MCF 10A (cell line): ENCODE results near the gene EPHB6. TPM values are rescaled to one million over a fixed set of nuclear protein-coding genes. Genes with fewer than 3 reads are reported as not detected.

Experiments used
- BruUV-seq: library from RNA; stranded (reverse); fragments of 400-500 nt; replicated peaks from 2 replicates; lab custom pipeline; 2021; lab: Mats Ljungman, UMichigan
- CTCF ChIA-PET: fragments of 300-600 bp; sonication (Branson Sonifier 250); formaldehyde crosslinking; extraction: SDS; loops from one replicate; lab custom pipeline; 2021; ENCODE audit warnings: antibody characterized with exemption, inconsistent platforms; lab: Yijun Ruan, JAX
- POLR2A ChIA-PET: fragments of 300-600, 350-650 bp; sonication (Branson Sonifier 250); formaldehyde crosslinking; extraction: SDS; loops from one replicate; lab custom pipeline; 2020; ENCODE audit warnings: antibody characterized with exemption, inconsistent platforms; lab: Yijun Ruan, JAX
- DNase-seq: peaks from one replicate; pipeline ENCODE4 v3.0.0-alpha.2; 2018; ENCODE audit not compliant: unreplicated experiment
- H3K27ac Mint-ChIP-seq: one replicate; pipeline ENCODE4 v1.8.0; 2022; ENCODE audit warnings: mild to moderate bottlenecking, low read depth, mixed read lengths; ENCODE audit not compliant: unreplicated experiment
- H3K27me3 Mint-ChIP-seq: one replicate; pipeline ENCODE4 v1.8.0; 2022; ENCODE audit warnings: mixed read lengths; ENCODE audit not compliant: insufficient read depth, unreplicated experiment
- H3K36me3 Mint-ChIP-seq: one replicate; pipeline ENCODE4 v1.8.0; 2022; ENCODE audit warnings: mild to moderate bottlenecking, moderate library complexity, mixed read lengths; ENCODE audit not compliant: insufficient read depth, unreplicated experiment
- H3K4me1 Mint-ChIP-seq: one replicate; pipeline ENCODE4 v1.8.0; 2022; ENCODE audit warnings: mixed read lengths; ENCODE audit not compliant: insufficient read depth, unreplicated experiment
- H3K4me3 Mint-ChIP-seq: one replicate; pipeline ENCODE4 v1.8.0; 2022; ENCODE audit warnings: mild to moderate bottlenecking, moderate library complexity, mixed read lengths; ENCODE audit not compliant: unreplicated experiment
- H3K9me3 Mint-ChIP-seq: one replicate; pipeline ENCODE4 v1.8.0; 2022; ENCODE audit warnings: mixed read lengths; ENCODE audit not compliant: unreplicated experiment
- intact Hi-C: fragments of 100-400 bp; cut with micrococcal nuclease; formaldehyde crosslinking; loops from 2 replicates; pipeline ENCODE4 v1.14.1; 2022
- total RNA-seq: library from RNA; stranded (reverse); gene quantifications from 2 replicates; pipeline ENCODE4 v1.2.3, GENCODE V29; 2022
- TF ChIP-seq, protein P1 (sequence below): fragments of 200-600 bp; IDR thresholded peaks from one replicate; pipeline ENCODE4 v1.8.0; 2022; ENCODE audit warnings: antibody characterized with exemption, mild to moderate bottlenecking; ENCODE audit not compliant: unreplicated experiment

Gene EPHB6
- total RNA-seq, 1 experiment from 2014 or later: 1.4 TPM

DNA sequence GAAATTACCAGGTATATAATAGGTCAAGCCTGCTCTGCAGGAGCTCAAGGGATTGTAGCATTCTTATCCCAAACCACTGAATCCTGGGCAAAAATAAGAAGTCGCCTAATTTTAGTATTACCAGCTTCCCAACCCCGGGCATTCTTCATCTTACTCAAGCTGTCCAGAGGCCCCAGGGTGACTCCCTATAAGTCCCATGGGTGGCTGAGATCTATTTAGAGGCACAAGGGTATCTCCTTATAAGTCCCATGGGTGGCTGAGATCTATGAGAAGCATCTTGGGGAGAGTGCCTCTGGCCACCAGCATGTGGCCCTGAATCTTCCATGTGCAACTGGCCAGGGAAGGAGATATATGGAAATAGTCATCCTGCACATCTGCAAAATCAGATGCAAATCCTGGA lies 45.2 kb upstream of the EPHB6 start:
- BruUV-seq: no TSS peak
- TF ChIP-seq, protein P1, sequence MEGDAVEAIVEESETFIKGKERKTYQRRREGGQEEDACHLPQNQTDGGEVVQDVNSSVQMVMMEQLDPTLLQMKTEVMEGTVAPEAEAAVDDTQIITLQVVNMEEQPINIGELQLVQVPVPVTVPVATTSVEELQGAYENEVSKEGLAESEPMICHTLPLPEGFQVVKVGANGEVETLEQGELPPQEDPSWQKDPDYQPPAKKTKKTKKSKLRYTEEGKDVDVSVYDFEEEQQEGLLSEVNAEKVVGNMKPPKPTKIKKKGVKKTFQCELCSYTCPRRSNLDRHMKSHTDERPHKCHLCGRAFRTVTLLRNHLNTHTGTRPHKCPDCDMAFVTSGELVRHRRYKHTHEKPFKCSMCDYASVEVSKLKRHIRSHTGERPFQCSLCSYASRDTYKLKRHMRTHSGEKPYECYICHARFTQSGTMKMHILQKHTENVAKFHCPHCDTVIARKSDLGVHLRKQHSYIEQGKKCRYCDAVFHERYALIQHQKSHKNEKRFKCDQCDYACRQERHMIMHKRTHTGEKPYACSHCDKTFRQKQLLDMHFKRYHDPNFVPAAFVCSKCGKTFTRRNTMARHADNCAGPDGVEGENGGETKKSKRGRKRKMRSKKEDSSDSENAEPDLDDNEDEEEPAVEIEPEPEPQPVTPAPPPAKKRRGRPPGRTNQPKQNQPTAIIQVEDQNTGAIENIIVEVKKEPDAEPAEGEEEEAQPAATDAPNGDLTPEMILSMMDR: no peak
- Mint-ChIP-seq H3K27me3 (peaks cover 77% of the 10 kb centered on the region), H3K9me3 (no peaks in the 10 kb centered on the region), H3K36me3 (no peaks in the 10 kb centered on the region), H3K4me1 (no peaks in the 10 kb centered on the region), H3K4me3 (no peak overlapping the region), H3K27ac (no peak overlapping the region)
- CTCF ChIA-PET: interaction anchor here (0.6 to 7.1 kb wide), 15 partner anchors 10 to 834 kb away, joined by 3 to 61 read pairs (median 12); no protein-coding TSS in a partner anchor
- no peak for DNase-seq
- intact Hi-C loops: loop anchor here (2.0 kb wide), 1 partner anchor 27 kb away; no protein-coding TSS in a partner anchor
- POLR2A ChIA-PET: no interaction called here

GRCh38 chr7:142811154-142811737 lies 43.6 kb upstream of the EPHB6 start:
- POLR2A ChIA-PET: no interaction called here

GRCh38 chr7:142812437-142813215 lies 42.2 kb upstream of the EPHB6 start:
- TF ChIP-seq, protein P1: no peak
- POLR2A ChIA-PET: no interaction called here
- intact Hi-C loops: no loop called here
- no peak overlapping the region for H3K4me3 Mint-ChIP-seq
- no peaks in the 10 kb centered on the region for H3K4me1 Mint-ChIP-seq
- no TSS peak for BruUV-seq
- H3K27ac Mint-ChIP-seq: no peak overlapping the region
- peaks cover 79% of the 10 kb centered on the region for H3K27me3 Mint-ChIP-seq
- no peaks in the 10 kb centered on the region for H3K36me3 Mint-ChIP-seq
- H3K9me3 Mint-ChIP-seq: no peaks in the 10 kb centered on the region
- CTCF ChIA-PET: interaction anchor here (0.5 to 7.1 kb wide), 25 partner anchors 10 to 591 kb away, joined by 3 to 61 read pairs (median 5); no protein-coding TSS in a partner anchor
- DNase-seq: no peak

More at GRCh38 chr7:142811154-142811737, 43.6 kb upstream of the EPHB6 start:
- Mint-ChIP-seq H3K9me3 (no peaks in the 10 kb centered on the region), H3K4me1 (no peaks in the 10 kb centered on the region), H3K27ac (no peak overlapping the region), H3K36me3 (no peaks in the 10 kb centered on the region), H3K27me3 (peaks cover 79% of the 10 kb centered on the region), H3K4me3 (no peak overlapping the region)
- BruUV-seq: no TSS peak
- CTCF ChIA-PET: interaction anchor here (0.6 to 7.1 kb wide), 64 partner anchors 8 to 1630 kb away, joined by 3 to 61 read pairs (median 4); no protein-coding TSS in a partner anchor
- intact Hi-C loops: loop anchor here (1.0 to 2.0 kb wide), 4 partner anchors 28 to 276 kb away; no protein-coding TSS in a partner anchor
- TF ChIP-seq, protein P1: peak; percentile 63
- DNase-seq: peak; percentile 58

- POLR2A ChIA-PET: interaction anchor here (0.7 kb wide), 1 partner anchor 483 kb away, joined by 3 read pairs; no protein-coding TSS in a partner anchor
- intact Hi-C loops: no loop called here
- TF ChIP-seq, protein P1: no peak
- no peak overlapping the region for H3K4me3 Mint-ChIP-seq
- no TSS peak for BruUV-seq
- H3K36me3 Mint-ChIP-seq: no peaks in the 10 kb centered on the region
- no peaks in the 10 kb centered on the region for H3K4me1 Mint-ChIP-seq
- CTCF ChIA-PET: interaction anchor here (0.6 to 7.1 kb wide), 17 partner anchors 11 to 347 kb away, joined by 3 to 61 read pairs (median 7); no protein-coding TSS in a partner anchor
- no peak overlapping the region for H3K27ac Mint-ChIP-seq
- no peak for DNase-seq
- peaks cover 79% of the 10 kb centered on the region for H3K27me3 Mint-ChIP-seq
- H3K9me3 Mint-ChIP-seq: no peaks in the 10 kb centered on the region
These were observed 41.6 kb upstream of the EPHB6 start for GRCh38 chr7:142813226-142813625.
